GM13977 (cell line): ENCODE data around the gene PALM3.
A peak's percentile ranks its signal among the peaks of the same experiment; 100 is the strongest.

Source experiments
- DNase-seq: peaks from one replicate; pipeline ENCODE4 v3.0.0; 2012; ENCODE audit warnings: low spot score
- in situ Hi-C: fragments of 300-500 bp; cut with MboI; formaldehyde crosslinking; loops from one replicate; pipeline ENCODE4 v1.12.0; 2022; ENCODE audit warnings: low sequenced_read_pairs, low pct_unique_long_range_greater_than_20kb, mixed read lengths, inconsistent platforms; ENCODE audit not compliant: unreplicated experiment
- TF ChIP-seq, protein P1 (sequence below): IDR thresholded peaks from 2 replicates; pipeline ENCODE4 v1.5.1; 2012; ENCODE audit warnings: mild to moderate bottlenecking, control low read depth; ENCODE audit not compliant: insufficient read depth; ENCODE audit errors: extremely low read depth, missing control alignments

PALM3 gene

DNA sequence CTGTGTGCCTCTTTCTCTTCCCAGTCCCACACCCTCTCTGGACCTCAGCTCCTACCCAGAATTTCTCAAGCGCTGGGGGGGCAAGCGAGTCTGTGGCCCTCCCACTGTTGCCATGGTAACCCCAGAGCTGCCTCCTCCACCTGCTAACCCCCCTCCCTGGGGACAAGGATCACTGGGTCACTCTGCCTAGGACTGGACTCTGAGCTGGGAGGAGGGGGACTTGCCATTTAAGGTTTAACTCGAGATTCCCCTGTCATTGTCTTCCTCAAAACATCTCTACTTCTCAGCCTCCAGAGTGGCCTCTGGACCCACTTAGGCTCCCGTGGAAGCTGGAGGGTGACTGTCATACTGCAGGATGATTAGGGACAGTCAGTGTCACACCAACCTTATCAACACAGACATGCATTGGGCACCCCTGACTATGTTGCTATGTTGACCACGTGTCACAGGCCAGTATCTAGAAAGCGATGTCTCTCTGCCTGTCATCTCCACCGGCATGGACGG is 2.2 kb downstream of the PALM3 start:
- in situ Hi-C loops, result loop anchor here (25.0 kb wide), 1 partner anchor 472 kb away; no protein-coding TSS in a partner anchor
- TF ChIP-seq, protein P1, sequence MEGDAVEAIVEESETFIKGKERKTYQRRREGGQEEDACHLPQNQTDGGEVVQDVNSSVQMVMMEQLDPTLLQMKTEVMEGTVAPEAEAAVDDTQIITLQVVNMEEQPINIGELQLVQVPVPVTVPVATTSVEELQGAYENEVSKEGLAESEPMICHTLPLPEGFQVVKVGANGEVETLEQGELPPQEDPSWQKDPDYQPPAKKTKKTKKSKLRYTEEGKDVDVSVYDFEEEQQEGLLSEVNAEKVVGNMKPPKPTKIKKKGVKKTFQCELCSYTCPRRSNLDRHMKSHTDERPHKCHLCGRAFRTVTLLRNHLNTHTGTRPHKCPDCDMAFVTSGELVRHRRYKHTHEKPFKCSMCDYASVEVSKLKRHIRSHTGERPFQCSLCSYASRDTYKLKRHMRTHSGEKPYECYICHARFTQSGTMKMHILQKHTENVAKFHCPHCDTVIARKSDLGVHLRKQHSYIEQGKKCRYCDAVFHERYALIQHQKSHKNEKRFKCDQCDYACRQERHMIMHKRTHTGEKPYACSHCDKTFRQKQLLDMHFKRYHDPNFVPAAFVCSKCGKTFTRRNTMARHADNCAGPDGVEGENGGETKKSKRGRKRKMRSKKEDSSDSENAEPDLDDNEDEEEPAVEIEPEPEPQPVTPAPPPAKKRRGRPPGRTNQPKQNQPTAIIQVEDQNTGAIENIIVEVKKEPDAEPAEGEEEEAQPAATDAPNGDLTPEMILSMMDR, result no peak

DNA sequence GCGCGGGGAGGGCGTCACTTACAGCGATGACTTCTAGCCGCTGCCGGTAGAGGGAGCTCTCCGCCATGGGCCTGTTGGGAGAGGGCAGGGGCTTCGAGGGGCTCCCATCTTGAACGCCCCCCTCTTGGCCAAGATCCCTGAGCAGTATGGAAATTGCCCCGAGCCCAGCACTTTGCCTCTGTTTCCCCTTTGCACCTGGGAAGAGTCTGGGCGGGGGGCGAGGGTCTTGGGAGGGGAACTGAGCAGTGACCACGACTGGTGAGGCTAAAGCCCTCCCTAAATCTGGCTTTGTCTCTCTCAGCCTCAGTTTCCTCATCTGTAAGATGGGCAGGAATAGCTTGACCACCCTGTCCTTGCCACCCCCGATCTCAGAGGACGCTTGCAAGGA is 2.8 kb downstream of the PALM3 start:
- peak; percentile 85 for DNase-seq
- in situ Hi-C loops, result loop anchor here (25.0 kb wide), 1 partner anchor 472 kb away; no protein-coding TSS in a partner anchor

More for the DNA sequence above, 2.2 kb downstream of the PALM3 start:
- no peak for DNase-seq

DNA sequence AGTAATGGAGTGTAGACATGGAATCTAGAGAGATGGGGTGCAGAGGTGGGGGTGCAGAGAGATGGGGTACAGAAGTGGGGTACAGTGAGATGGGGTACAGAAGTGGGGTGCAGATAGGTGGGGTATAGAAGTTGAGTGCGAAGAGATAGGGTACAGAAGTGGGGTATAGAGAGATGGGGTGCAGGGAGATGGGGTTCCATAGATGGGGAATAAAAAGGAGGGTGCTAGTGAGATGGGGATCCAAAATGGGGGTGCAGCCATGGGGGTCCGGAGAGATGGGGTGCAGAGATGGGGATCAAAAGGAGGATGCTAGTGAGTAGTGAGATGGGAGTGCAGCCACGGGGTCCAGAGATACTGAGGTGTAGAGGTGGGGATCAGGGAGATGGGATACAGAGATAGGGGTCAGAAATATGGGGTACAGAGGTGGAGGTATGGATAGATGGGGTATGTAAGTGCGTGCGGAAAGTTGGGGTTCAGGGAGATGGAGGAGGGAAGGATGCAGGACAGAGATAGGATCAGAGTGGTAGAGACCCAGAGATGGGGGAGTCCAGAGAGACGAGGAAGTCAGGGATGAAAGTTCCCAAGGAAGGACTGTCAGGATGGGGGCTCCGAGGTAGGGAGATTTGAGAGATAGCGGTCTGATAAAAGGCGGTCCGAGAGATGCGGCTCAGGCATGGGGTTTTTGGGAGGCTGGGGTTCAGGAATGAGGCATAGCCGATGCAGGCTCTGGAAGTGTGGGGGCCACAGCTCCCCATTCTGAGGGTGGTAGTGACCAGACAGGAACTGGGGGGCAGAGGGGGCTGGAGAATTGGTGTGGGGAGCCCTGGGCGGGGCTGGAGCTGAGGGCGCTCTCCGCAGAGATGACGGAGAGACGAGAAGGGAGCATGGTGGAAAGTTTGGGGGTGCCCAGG is 3.4 kb downstream of the PALM3 start:
- TF ChIP-seq, protein P1, result no peak
- DNase-seq, result no peak
- in situ Hi-C loops, result loop anchor here (25.0 kb wide), 1 partner anchor 471 kb away; no protein-coding TSS in a partner anchor

More for the DNA sequence above, 2.8 kb downstream of the PALM3 start:
- TF ChIP-seq, protein P1, result peak; percentile 80

GRCh38 chr19:14056741-14057356 is 5.0 kb downstream of the PALM3 start:
- no peak for DNase-seq
- TF ChIP-seq, protein P1, result no peak
- in situ Hi-C loops, result loop anchor here (25.0 kb wide), 1 partner anchor 470 kb away; no protein-coding TSS in a partner anchor

- in situ Hi-C loops, result loop anchor here (25.0 kb wide), 1 partner anchor 469 kb away; no protein-coding TSS in a partner anchor
- TF ChIP-seq, protein P1, result no peak
- DNase-seq, result no peak
Measured at GRCh38 chr19:14056069-14056666, 5.7 kb downstream of the PALM3 start.

DNA sequence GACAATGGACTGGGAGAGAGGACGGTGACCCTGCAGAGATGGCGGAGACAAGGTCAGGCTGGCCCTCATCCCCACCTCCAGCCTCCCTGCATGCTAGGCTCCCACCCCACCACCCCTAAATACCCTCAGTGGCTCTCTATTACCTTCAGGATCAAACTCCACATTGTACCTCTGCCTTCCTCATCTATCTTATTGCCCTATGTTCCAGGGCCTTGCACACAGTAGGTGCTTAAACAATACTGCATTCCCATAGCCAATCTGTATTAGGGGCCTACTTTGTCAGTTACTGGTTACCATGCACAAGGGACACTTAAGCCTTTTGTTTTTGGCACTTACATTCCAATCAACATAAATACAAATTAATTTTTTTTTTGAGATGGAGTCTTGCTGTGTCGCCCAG is 6.5 kb downstream of the PALM3 start:
- in situ Hi-C loops, result loop anchor here (25.0 kb wide), 1 partner anchor 468 kb away; no protein-coding TSS in a partner anchor
- TF ChIP-seq, protein P1, result no peak
- DNase-seq, result no peak
